HG03064 (cell line): ENCODE measurements around the gene FKBP6.
"Not testable (repeated sequence)": the region's sequence is repeated elsewhere in the genome, so short reads cannot be mapped to it uniquely, and the experiment has no call there.

Source experiments
- ATAC-seq: cut with Tn5 transposase; IDR thresholded peaks from one replicate; pipeline ENCODE4 v1.9.1; 2021; ENCODE audit warnings: low read depth; ENCODE audit not compliant: unreplicated experiment

FKBP6 gene

DNA sequence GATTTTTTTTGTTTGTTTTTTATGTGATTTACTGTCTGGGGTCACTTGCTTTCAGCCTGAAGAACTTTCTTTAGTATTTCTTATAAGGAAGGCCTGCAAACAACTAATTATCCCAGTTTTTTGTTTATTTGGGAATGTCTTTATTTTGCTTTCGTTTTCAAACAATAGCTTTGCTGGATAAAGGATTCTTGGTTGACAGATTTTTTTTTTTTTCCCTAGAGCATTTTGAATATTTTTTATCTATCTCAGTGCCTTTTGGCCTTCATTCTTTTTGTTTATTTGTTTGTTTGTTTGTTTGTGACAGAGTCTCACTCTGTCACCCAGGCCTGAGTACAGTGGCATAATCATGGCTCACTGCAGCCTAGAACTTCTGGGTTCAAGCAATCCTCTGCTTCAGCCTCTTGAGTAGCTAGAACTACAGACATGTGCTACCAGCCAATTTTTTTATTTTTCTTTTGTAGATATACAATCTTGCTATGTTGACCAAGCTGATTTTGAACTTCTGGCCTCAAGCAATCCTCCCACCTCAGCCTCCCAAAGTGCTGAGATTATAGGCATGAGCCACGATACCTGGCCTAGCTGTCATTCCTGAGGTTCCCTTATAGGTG lies 59.4 kb downstream of the FKBP6 start:
- no peak for ATAC-seq

DNA sequence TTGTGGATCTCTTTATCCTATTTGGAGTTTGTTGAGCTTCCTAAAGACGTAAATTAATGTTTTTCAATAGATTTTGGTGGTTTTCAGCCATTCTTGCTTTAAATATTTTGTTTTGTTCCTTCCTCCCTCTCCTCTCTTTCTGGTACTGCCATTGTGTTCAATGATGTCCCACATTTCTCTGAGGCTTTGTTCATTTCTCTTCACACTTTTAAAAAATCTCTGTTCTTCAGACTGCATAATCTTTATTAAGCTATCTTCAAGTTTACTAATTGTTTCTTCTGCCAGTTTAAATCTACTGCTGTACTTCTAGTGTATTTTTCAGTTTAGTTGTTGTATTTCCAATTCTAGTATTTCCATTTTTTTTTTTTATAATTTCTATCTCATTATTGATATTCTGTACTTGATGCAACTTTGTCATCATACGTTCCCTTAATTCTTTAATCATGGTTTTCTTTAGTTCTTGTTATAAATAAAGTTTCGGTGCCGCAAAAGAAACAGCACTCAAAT lies 60.0 kb downstream of the FKBP6 start:
- no peak for ATAC-seq

- ATAC-seq: no peak
Measured at GRCh38 chr7:73391396-73391795, 63.4 kb downstream of the FKBP6 start.

GRCh38 chr7:73394422-73394821 lies 66.5 kb downstream of the FKBP6 start:
- ATAC-seq: no peak

DNA sequence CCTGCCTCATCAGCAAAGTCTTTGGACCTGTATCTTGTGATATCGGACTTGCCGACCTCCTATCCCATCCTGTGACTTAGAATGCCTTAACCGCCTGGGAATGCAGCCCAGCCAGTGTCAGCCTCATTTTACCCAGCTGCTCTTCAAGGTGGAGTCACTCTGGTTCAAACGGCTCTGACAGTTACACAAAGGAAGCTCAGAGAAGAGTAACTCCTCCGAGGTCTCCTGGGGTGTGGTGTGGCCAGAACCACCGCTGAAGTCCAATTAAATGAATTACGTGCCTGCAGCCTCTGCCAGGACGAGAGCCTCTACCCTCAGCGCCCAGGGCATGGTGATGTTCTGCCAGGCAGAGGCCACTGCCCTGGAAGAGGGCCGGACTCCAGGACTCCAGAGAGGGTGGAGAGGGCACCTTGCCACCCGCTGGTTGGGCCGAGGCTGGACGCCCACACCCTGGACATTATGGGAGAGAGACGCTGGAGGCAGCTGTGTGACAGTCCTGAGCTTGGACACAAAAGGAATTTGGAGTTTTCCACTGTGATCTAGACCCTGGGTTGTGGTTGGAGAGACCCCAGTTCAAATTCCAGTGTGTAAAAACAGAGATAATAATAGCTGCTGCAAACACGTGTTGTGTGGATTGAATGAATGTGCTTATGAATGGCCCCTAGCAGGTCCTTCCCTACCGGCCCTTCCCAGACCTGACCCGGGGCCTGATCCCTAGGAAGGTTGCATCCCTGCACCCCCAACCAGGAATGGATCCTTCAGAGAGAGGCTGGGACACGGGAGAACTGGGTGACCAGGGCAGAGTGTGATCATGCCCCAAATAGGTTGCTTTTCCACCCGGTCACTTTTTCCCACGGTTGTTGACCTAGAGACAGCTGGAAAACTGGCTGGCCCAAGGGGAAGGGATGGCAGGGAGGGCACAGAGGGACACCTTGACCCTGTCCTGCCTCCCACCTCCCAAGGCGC lies 67.9 kb downstream of the FKBP6 start:
- no peak for ATAC-seq

- ATAC-seq: no peak
Measured at GRCh38 chr7:73397521-73398281, 69.7 kb downstream of the FKBP6 start.

DNA sequence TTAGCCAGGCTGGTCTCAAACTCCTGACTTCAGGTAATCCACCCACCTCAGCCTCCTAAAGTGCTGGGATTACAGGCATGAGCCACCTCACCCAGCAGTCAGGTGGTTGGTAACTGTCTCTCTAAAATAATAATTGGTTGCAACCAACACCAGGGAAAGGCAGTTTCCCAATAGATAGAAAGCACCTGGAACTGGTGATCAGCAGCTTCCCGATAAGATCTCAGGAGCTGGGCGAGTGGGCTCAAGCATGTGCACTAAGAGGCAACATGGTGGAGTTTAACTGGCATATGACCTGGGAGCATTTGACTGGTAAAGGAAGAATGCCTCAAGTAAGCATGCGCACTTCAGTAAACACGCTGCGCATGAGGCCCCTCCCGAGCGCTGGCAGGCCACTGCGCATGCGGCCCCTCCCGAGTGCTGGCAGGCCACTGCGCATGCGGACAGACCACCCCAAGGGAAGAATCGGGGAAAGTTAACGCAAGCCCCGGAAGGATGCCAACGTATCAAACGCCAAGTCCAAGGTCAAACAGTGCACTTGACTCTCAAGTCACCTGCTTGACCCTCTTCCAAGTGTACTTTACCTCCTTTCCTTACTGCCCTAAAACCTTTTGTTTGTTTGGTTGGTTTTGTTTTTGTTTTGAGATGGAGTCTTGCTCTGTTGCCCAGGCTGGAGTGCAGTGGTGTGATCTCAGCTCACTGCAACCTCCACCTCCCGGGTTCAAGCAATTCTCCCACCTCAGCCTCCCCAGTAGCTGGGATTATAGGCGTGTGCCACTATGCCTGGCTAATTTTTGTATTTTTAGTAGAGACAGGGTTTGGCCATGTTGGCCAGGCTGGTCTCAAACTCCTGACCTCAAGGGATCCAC lies 71.5 kb downstream of the FKBP6 start:
- not testable (repeated sequence) for ATAC-seq

- ATAC-seq: not testable (repeated sequence)
Measured at GRCh38 chr7:73404860-73405259, 76.9 kb downstream of the FKBP6 start.
